K562 (cell line): ENCODE data around the gene FLT1. TPM values are rescaled to one million over a fixed set of nuclear protein-coding genes. Genes with fewer than 3 reads are reported as not detected.

Source experiments
- ATAC-seq: fragments of 200-7000 bp; cut with Tn5 transposase; 3 replicates; pipeline ENCODE4 v1.9.1; 2020; ENCODE audit warnings: moderate library complexity
- BruUV-seq: library from RNA; stranded (reverse); fragments of 400-500 nt; replicated peaks from 2 replicates; lab custom pipeline; 2021; lab: Mats Ljungman, UMichigan
- CTCF ChIA-PET: fragments of 300-600 bp; formaldehyde crosslinking; extraction: SDS; loops from one replicate; lab custom pipeline; 2021; ENCODE audit warnings: low intra/inter-chr PET ratio; lab: Yijun Ruan, JAX
- POLR2A ChIA-PET: fragments of 300-600, 350-650 bp; sonication (Branson Sonifier 250); formaldehyde crosslinking; extraction: SDS; loops from one replicate; lab custom pipeline; 2021; ENCODE audit warnings: antibody characterized with exemption, inconsistent platforms; lab: Yijun Ruan, JAX
- DNase-seq, 4 experiments: peaks; one replicate each; pipeline versions ENCODE4 v3.0.0 to v3.0.0-alpha.2; 2011 to 2018; ENCODE audit warnings: low spot score in 3 of 4, mixed read lengths in 3 of 4; ENCODE audit errors: extremely low read depth in 1 of 4
- FAIRE-seq: peaks from 2 replicates; lab custom pipeline; 2011; peaks lifted over from hg19 to GRCh38; lab: Jason Lieb, UNC
- H2AFZ ChIP-seq: 2 replicates; pipeline ENCODE4 v1.6.0; 2011; ENCODE audit warnings: low read depth, low read length, control low read depth, inconsistent platforms
- H3K27ac ChIP-seq: fragments of 200-600 bp; 3 replicates; pipeline ENCODE4 v1.8.0; 2011; ENCODE audit warnings: low read depth, mild to moderate bottlenecking, control low read depth, inconsistent platforms, low read length, moderate library complexity, mixed read lengths; ENCODE audit errors: extremely low read depth
- H3K27me3 ChIP-seq, 2 experiments: fragments of 300-600 bp in 1 of 2; 2 replicates in 1 of 2; 3 replicates in 1 of 2; pipeline versions ENCODE4 v1.6.0 to v1.8.0; 2011; ENCODE audit warnings: inconsistent platforms in 2 of 2, low read length in 2 of 2, mild to moderate bottlenecking in 1 of 2, mixed read lengths in 1 of 2, moderate library complexity in 1 of 2; ENCODE audit not compliant: control insufficient read depth in 2 of 2, insufficient read depth in 2 of 2
- H3K36me3 ChIP-seq: fragments of 300-600 bp; 3 replicates; pipeline ENCODE4 v1.8.0; 2011; ENCODE audit warnings: mild to moderate bottlenecking, low read length, inconsistent platforms; ENCODE audit not compliant: control insufficient read depth, insufficient read depth
- H3K4me1 ChIP-seq, 2 experiments: fragments of 200-600 bp in 1 of 2; replicated peaks in 1 of 2; 2 replicates in 1 of 2; 3 replicates in 1 of 2; pipeline versions ENCODE4 v1.5.1 to v1.8.0; 2011; ENCODE audit warnings: inconsistent platforms in 2 of 2, low read length in 2 of 2, mild to moderate bottlenecking in 1 of 2, mixed read lengths in 1 of 2, moderate library complexity in 1 of 2; ENCODE audit not compliant: control insufficient read depth in 2 of 2, insufficient read depth in 2 of 2
- H3K4me2 ChIP-seq: 2 replicates; pipeline ENCODE4 v1.6.1; 2011; ENCODE audit warnings: low read length, control low read depth, inconsistent platforms, mixed read lengths; ENCODE audit not compliant: insufficient read depth
- H3K4me3 ChIP-seq: fragments of 200-600 bp; sonication (generic), shearing (Covaris generic); 2 replicates; pipeline ENCODE4 v1.5.1; 2016; ENCODE audit warnings: control low read depth, inconsistent platforms
- H3K79me2 ChIP-seq: fragments of 200-600 bp; 3 replicates; pipeline ENCODE4 v1.8.0; 2011; ENCODE audit warnings: low read length, inconsistent platforms; ENCODE audit not compliant: control insufficient read depth, insufficient read depth
- H3K9ac ChIP-seq, 2 experiments: 2 replicates each; pipeline versions ENCODE4 v1.6.0 to v1.6.1; 2011; ENCODE audit warnings: low read depth in 2 of 2, low read length in 2 of 2, control low read depth in 1 of 2, inconsistent platforms in 1 of 2, mild to moderate bottlenecking in 1 of 2, mixed read lengths in 1 of 2; ENCODE audit not compliant: insufficient read depth in 1 of 2
- H3K9me1 ChIP-seq: one replicate; pipeline ENCODE4 v1.6.0; 2011; ENCODE audit warnings: inconsistent platforms, mild to moderate bottlenecking, low read length, moderate library complexity; ENCODE audit not compliant: control insufficient read depth, insufficient read depth
- H3K9me3 ChIP-seq: replicated peaks from 2 replicates; pipeline ENCODE4 v1.5.1; 2011; ENCODE audit warnings: low read depth, low read length, inconsistent platforms; ENCODE audit not compliant: control insufficient read depth, insufficient read depth
- H4K20me1 ChIP-seq: replicated peaks from 2 replicates; pipeline ENCODE4 v1.6.1; 2011; ENCODE audit warnings: low read length, inconsistent platforms, mixed read lengths; ENCODE audit not compliant: control insufficient read depth, insufficient read depth
- C11orf30 ChIP-seq: fragments of 450-650 bp; IDR thresholded peaks from 2 replicates; pipeline ENCODE4 v1.6.1; 2016; ENCODE audit warnings: low read depth, mild to moderate bottlenecking
- KLF6 ChIP-seq: fragments of 250-450 bp; sonication (Bioruptor Pico); IDR thresholded peaks from 2 replicates; pipeline ENCODE4 v1.4.0; 2020; ENCODE audit warnings: mild to moderate bottlenecking, moderate library complexity, borderline replicate concordance
- NR2C1 ChIP-seq, 2 experiments: fragments of 450-650 bp; IDR thresholded peaks; 2 replicates each; pipeline ENCODE4 v1.6.1; 2017; ENCODE audit warnings: mild to moderate bottlenecking in 2 of 2, antibody characterized with exemption in 1 of 2, inconsistent platforms in 1 of 2, missing compliant biosample characterization in 1 of 2, missing genetic modification characterization in 1 of 2
- POU5F1 ChIP-seq: fragments of 150-350 bp; IDR thresholded peaks from 2 replicates; pipeline ENCODE4 v1.6.1; 2014; ENCODE audit warnings: borderline replicate concordance, low read length, low read depth, mild to moderate bottlenecking; ENCODE audit not compliant: partially characterized antibody
- RBFOX2 ChIP-seq: fragments of 200-400 bp; formaldehyde crosslinking; IDR thresholded peaks from 2 replicates; pipeline ENCODE4 v1.6.1; 2017; ENCODE audit warnings: low read depth, mild to moderate bottlenecking, low read length, moderate library complexity
- SP1 ChIP-seq: sonication (generic); formaldehyde crosslinking; IDR thresholded peaks from 2 replicates; pipeline ENCODE4 v1.8.1; 2022; ENCODE audit warnings: mild to moderate bottlenecking, missing genetic modification reagents
- SRF ChIP-seq, 2 experiments: fragments of 250-450, 450-650 bp in 1 of 2; sonication (Bioruptor Pico) in 1 of 2; sonication (generic) in 1 of 2; formaldehyde crosslinking; IDR thresholded peaks; 2 replicates each; pipeline versions ENCODE4 v1.5.0 to v1.5.1; 2020 to 2022; ENCODE audit warnings: mild to moderate bottlenecking in 1 of 2, missing genetic modification reagents in 1 of 2
- TBP ChIP-seq: optimal IDR thresholded peaks from 2 replicates; pipeline ENCODE3; 2011; ENCODE audit warnings: low read depth, low read length, improper control_type of control experiment
- TEAD4 ChIP-seq, 2 experiments: sonication (generic) in 1 of 2; formaldehyde crosslinking in 1 of 2; IDR thresholded peaks; 2 replicates each; pipeline versions ENCODE4 v1.6.1 to v1.8.0; 2012 to 2022; ENCODE audit warnings: borderline replicate concordance in 1 of 2, inconsistent platforms in 1 of 2, low read length in 1 of 2, mild to moderate bottlenecking in 1 of 2, missing genetic modification reagents in 1 of 2
- ZC3H11A ChIP-seq: IDR thresholded peaks from 2 replicates; pipeline ENCODE4 v1.6.1; 2012; ENCODE audit warnings: low read depth, low read length, improper control_type of control experiment
- ZFP1 ChIP-seq: fragments of 450-650 bp; formaldehyde crosslinking; IDR thresholded peaks from 2 replicates; pipeline ENCODE4 v1.4.0; 2020; ENCODE audit warnings: mild to moderate bottlenecking, mixed read lengths
- ZNF311 ChIP-seq: fragments of 250-450 bp; sonication (Bioruptor Pico); IDR thresholded peaks from 2 replicates; pipeline ENCODE4 v1.4.0; 2020; ENCODE audit warnings: mild to moderate bottlenecking, moderate library complexity
- ZNF79 ChIP-seq: fragments of 250-450 bp; sonication (Bioruptor Pico); IDR thresholded peaks from 2 replicates; pipeline ENCODE4 v1.4.0; 2020; ENCODE audit warnings: low read depth, mild to moderate bottlenecking, moderate library complexity
- WGBS: fragments of 100-300 bp; shearing (Covaris generic); methylation state at CpG from one replicate; pipeline ENCODE4 v1.1.6; 2016; ENCODE audit warnings: low coverage, mixed read lengths; ENCODE audit not compliant: insufficient coverage; ENCODE audit errors: missing lambda C conversion rate; 5-methylcytosine and 5-hydroxymethylcytosine counted together
- in situ Hi-C: fragments of 300-500 bp; cut with MboI; formaldehyde crosslinking; loops from 4 replicates; pipeline ENCODE4 v1.15.0; 2018; ENCODE audit warnings: inconsistent platforms, mixed read lengths
- intact Hi-C: fragments of 100-400 bp; cut with micrococcal nuclease; formaldehyde crosslinking; loops from 2 replicates; pipeline ENCODE4 v1.14.2; 2022
- polyA plus RNA-seq, 8 experiments: library from polyadenylated mRNA; depleted of rRNA in 4 of 8; stranded (reverse) in 5 of 8; unstranded in 3 of 8; fragments of >200 nt; fragmentation: Nextera tagmentation in 2 of 8; fragmentation: Illumina TruSeq in 1 of 8; extraction: Ambion mirVana in 2 of 8; extraction: Trizol in 1 of 8; gene quantifications; 2 replicates each; pipeline versions ENCODE4 v1.2.1 to v1.2.3, GENCODE V29; 2011 to 2014; ENCODE audit warnings: inconsistent platforms in 1 of 8, missing spikeins in 1 of 8
- total RNA-seq, 7 experiments: library from RNA; depleted of rRNA in 6 of 7; stranded (reverse); fragments of >200 nt in 6 of 7; fragmentation: Illumina TruSeq in 2 of 7; extraction: Trizol in 2 of 7; gene quantifications; 2 replicates each; pipeline versions ENCODE4 v1.2.1 to v1.2.3, GENCODE V29; 2011 to 2021; ENCODE audit warnings: low replicate concordance in 1 of 7
- TF ChIP-seq, protein P1 (sequence below), 2 experiments: fragments of 450-650 bp; conservative IDR thresholded peaks; 2 replicates each; pipeline ENCODE4 v1.6.1; 2017; ENCODE audit warnings: mild to moderate bottlenecking in 2 of 2, moderate library complexity in 2 of 2
- TF ChIP-seq, protein P2 (sequence below): fragments of 250-450 bp; sonication (Bioruptor Pico); IDR thresholded peaks from 2 replicates; pipeline ENCODE4 v1.4.0; 2020

The FLT1 gene
- total and polyA plus RNA-seq, 9 of the 15 experiments (the other 6 are each of a cell fraction or from before 2014, with no cell fraction given) = 0.01 to 2.0 (median 0.22) TPM

DNA sequence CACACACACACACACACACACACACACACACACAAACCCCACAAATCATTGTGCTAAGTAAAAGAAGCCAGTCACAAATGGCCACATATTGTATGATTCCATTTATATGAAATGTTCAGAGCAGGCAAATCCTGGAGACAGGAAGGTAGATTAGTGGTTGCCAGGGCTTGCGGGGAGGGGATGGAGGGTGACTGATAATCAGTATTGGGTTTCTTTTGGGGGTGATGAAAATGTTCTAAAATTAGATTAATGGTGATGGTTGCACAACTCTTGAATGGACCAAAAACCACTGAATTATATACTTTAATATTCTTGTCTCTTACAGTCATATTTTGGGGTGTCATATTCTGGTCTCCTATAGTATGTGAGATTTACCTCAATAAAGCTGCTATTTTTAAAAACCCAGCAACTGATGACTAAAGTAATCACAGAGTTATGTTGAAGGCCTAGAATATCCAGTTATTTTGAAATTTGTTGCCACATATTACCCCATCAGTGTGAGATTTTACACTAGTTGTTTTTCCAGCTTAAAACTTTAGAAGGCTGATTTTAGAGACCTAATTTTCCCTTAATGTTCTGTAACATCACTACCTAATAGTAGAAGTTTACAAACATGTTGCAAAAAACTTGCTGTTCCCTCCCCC lies 20.3 kb downstream of the FLT1 start:
- CTCF ChIA-PET = no interaction called here
- H3K4me3 ChIP-seq = no peak overlapping the region
- FAIRE-seq (no peak), DNase-seq (no peak), ATAC-seq (no peak)
- H3K9me1 ChIP-seq = no peaks in the 10 kb centered on the region
- no peak overlapping the region for H3K9ac ChIP-seq
- H3K79me2 ChIP-seq = no peaks in the 10 kb centered on the region
- no peaks in the 10 kb centered on the region for H3K9me3 ChIP-seq
- no peak overlapping the region for H2AFZ ChIP-seq
- intact Hi-C loops (no loop called here), in situ Hi-C loops (no loop called here)
- H3K36me3 ChIP-seq = no peaks in the 10 kb centered on the region
- POLR2A ChIA-PET = no interaction called here
- H3K4me1 ChIP-seq = peaks cover 0 to 20% of the 10 kb centered on the region in 2 experiments; a peak in 3 of 5 replicates
- no peaks in the 10 kb centered on the region for H3K27me3 ChIP-seq
- no peak overlapping the region for H3K27ac ChIP-seq
- WGBS = 38% methylated on average over 1 of the region's 1 CpG
- no peaks in the 10 kb centered on the region for H4K20me1 ChIP-seq
- TF ChIP-seq RBFOX2 = no peak
- TF ChIP-seq TBP = no peak
- TF ChIP-seq POU5F1 = no peak
- TF ChIP-seq KLF6 (CRISPR knock-in tag) = no peak
- TF ChIP-seq, protein P1, sequence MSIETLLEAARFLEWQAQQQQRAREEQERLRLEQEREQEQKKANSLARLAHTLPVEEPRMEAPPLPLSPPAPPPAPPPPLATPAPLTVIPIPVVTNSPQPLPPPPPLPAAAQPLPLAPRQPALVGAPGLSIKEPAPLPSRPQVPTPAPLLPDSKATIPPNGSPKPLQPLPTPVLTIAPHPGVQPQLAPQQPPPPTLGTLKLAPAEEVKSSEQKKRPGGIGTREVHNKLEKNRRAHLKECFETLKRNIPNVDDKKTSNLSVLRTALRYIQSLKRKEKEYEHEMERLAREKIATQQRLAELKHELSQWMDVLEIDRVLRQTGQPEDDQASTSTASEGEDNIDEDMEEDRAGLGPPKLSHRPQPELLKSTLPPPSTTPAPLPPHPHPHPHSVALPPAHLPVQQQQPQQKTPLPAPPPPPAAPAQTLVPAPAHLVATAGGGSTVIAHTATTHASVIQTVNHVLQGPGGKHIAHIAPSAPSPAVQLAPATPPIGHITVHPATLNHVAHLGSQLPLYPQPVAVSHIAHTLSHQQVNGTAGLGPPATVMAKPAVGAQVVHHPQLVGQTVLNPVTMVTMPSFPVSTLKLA (conservative IDR thresholded peaks at IDR 0.05) = no peak
- no peak for TF ChIP-seq C11orf30
- TF ChIP-seq ZC3H11A = no peak
- TF ChIP-seq ZFP1 (CRISPR knock-in tag) = no peak
- no peak for TF ChIP-seq TEAD4 (IDR thresholded peaks at IDR 0.05; ENCODE audit: low read length)
- TF ChIP-seq TEAD4 (CRISPR knock-in tag; IDR thresholded peaks at IDR 0.05; ENCODE audit: borderline replicate concordance) = no peak
- TF ChIP-seq NR2C1 (IDR thresholded peaks at IDR 0.05) = no peak
- TF ChIP-seq NR2C1 (tag; IDR thresholded peaks at IDR 0.05) = no peak
- TF ChIP-seq, protein P2, sequence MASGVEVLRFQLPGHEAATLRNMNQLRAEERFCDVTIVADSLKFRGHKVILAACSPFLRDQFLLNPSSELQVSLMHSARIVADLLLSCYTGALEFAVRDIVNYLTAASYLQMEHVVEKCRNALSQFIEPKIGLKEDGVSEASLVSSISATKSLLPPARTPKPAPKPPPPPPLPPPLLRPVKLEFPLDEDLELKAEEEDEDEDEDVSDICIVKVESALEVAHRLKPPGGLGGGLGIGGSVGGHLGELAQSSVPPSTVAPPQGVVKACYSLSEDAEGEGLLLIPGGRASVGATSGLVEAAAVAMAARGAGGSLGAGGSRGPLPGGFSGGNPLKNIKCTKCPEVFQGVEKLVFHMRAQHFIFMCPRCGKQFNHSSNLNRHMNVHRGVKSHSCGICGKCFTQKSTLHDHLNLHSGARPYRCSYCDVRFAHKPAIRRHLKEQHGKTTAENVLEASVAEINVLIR = no peak
- no peak for TF ChIP-seq ZNF311
- no peak for TF ChIP-seq ZNF79 (CRISPR knock-in tag)
- TF ChIP-seq SP1 (CRISPR knock-in tag) = no peak
- TF ChIP-seq SRF (CRISPR knock-in tag; IDR thresholded peaks at IDR 0.05) = no peak
- BruUV-seq = no TSS peak
- no peak overlapping the region for H3K4me2 ChIP-seq
